Measurements from ENCODE around the gene AP5M1.
"Not testable (repeated sequence)": the region's sequence is repeated elsewhere in the genome, so short reads cannot be mapped to it uniquely, and the experiment has no call there.

AP5M1 gene

GRCh38 chr14:57299511-57299910 is 30.7 kb downstream of the AP5M1 start:
- peaks cover 4 to 8% of the 10 kb centered on the region in 2 donors for H3K27me3 Mint-ChIP-seq
- no peaks in the 10 kb centered on the region for H3K9me3 Mint-ChIP-seq
- H3K4me3 Mint-ChIP-seq: no peak overlapping the region
- DNase-seq (no peak), ATAC-seq (replicated peaks) (no peak)
- no peaks in the 10 kb centered on the region for H3K36me3 Mint-ChIP-seq (ENCODE audit: insufficient read depth)
- H3K4me1 Mint-ChIP-seq (ENCODE audit: low read depth in 2 of 2): no peaks in the 10 kb centered on the region
- no peak overlapping the region for H3K27ac Mint-ChIP-seq

- Mint-ChIP-seq H3K4me1 (ENCODE audit: low read depth in 2 of 2) (no peaks in the 10 kb centered on the region), H3K4me3 (no peak overlapping the region), H3K36me3 (ENCODE audit: insufficient read depth) (no peaks in the 10 kb centered on the region), H3K27ac (no peak overlapping the region), H3K9me3 (no peaks in the 10 kb centered on the region), H3K27me3 (peaks cover 35 to 39% of the 10 kb centered on the region in 2 donors)
- ATAC-seq (replicated peaks) (no peak), DNase-seq (no peak)
Observed at GRCh38 chr14:57302883-57303282, 34.1 kb downstream of the AP5M1 start.

DNA sequence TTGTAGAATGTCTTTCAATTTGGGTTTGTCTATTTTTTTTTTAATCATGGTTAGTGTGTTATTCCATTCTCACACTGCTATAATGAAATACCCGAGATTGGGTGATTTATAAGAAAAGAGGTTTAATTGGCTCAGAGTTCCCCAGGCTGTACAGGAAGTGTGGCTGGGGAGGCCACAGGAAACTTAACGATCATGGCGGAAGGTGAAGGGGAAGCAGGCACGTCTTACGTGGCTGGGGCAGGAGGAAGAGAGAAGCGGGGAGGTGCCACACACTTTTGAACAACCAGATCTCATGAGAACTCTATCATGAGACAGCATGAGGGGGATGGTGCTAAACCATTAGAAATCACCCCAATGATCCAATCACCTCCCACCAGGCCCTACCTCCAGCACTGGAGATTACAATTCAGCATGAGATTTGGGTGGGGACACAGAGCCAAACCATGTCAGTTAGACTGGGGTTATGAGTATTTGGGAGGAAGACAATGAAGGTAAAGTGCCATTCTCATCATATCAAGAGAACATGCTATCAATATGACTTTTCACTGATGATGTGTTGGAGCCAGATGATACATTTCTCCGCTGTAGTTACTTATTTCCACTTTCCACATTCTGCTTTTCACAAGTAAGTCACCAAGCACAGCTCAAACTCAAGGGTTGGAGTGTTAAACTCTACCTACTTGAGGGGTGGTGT is 45.8 kb downstream of the AP5M1 start:
- H3K4me1 Mint-ChIP-seq (ENCODE audit: low read depth in 2 of 2): peaks cover 4 to 6% of the 10 kb centered on the region in 2 donors
- ATAC-seq (replicated peaks) (no peak), DNase-seq (no peak)
- no peaks in the 10 kb centered on the region for H3K36me3 Mint-ChIP-seq (ENCODE audit: insufficient read depth)
- peaks cover 0 to 10% of the 10 kb centered on the region in 2 donors for H3K27me3 Mint-ChIP-seq
- H3K4me3 Mint-ChIP-seq: no peak overlapping the region
- H3K9me3 Mint-ChIP-seq: no peaks in the 10 kb centered on the region
- H3K27ac Mint-ChIP-seq: peak overlapping the region in 1 of 2 donors; percentile 67

- Mint-ChIP-seq H3K36me3 (ENCODE audit: insufficient read depth) (no peaks in the 10 kb centered on the region), H3K4me3 (no peak overlapping the region)
- peak; percentile 68 for ATAC-seq (replicated peaks)
Observed at GRCh38 chr14:57317248-57317833, 48.6 kb downstream of the AP5M1 start.

GRCh38 chr14:57319636-57320192 is 50.9 kb downstream of the AP5M1 start:
- Mint-ChIP-seq H3K9me3 (no peaks in the 10 kb centered on the region), H3K27ac (no peak overlapping the region), H3K36me3 (ENCODE audit: insufficient read depth) (no peaks in the 10 kb centered on the region), H3K27me3 (peaks cover 9 to 10% of the 10 kb centered on the region in 2 donors), H3K4me3 (no peak overlapping the region), H3K4me1 (ENCODE audit: low read depth in 2 of 2) (no peaks in the 10 kb centered on the region)
- ATAC-seq (replicated peaks) (no peak), DNase-seq (no peak)

More at GRCh38 chr14:57317248-57317833, 48.6 kb downstream of the AP5M1 start:
- Mint-ChIP-seq H3K27me3 (peaks cover 0 to 10% of the 10 kb centered on the region in 2 donors), H3K4me1 (ENCODE audit: low read depth in 2 of 2) (peaks cover 4 to 6% of the 10 kb centered on the region in 2 donors), H3K9me3 (no peaks in the 10 kb centered on the region), H3K27ac (no peak overlapping the region)
- peak; percentile 67 to 74 (median 73) for DNase-seq

DNA sequence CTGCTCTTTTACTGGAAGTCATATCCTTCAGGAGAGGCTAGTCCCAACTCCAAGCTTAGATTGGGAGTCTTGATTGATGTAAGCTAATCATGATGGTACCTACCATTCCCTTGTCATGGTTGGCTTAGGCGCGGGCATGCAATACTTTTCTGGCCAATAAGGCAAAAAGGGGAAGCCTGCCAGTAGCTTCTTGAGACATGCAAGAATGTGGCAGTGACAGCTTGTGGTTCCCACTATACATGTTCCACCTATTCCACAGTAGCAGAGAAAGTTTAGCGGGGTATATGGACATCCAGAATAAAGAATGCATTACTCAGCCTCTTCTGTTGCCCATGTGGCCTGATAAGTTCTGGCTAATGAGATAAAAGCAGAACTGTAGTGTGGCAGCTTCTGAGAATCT is 55.0 kb downstream of the AP5M1 start:
- H3K36me3 Mint-ChIP-seq (ENCODE audit: insufficient read depth): no peaks in the 10 kb centered on the region

DNA sequence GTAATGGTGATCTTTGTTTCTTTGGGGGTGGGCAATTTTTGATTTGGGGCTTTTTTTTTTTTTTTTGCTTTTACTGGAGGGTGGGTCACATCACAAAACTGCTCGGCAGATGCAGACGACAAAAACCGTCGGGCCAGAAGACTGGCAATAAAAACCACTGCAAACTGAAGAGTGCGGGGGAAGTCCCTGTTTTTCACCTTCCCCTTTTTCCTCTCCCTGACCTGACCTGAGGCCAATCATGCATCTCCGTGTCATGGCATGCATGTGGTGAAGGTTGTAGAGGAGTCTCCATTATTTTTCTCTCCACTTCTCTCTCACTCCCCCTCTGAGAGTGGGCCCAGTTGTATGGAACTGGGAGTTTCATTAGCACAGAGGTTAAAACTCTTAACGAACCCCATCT is 57.5 kb downstream of the AP5M1 start:
- H3K27ac Mint-ChIP-seq: no peak overlapping the region
- H3K4me3 Mint-ChIP-seq: no peak overlapping the region
- ATAC-seq (replicated peaks) (no peak), DNase-seq (no peak)
- no peaks in the 10 kb centered on the region for H3K4me1 Mint-ChIP-seq (ENCODE audit: low read depth in 2 of 2)
- H3K27me3 Mint-ChIP-seq: peaks cover 0 to 19% of the 10 kb centered on the region in 2 donors
- H3K36me3 Mint-ChIP-seq (ENCODE audit: insufficient read depth): no peaks in the 10 kb centered on the region
- no peaks in the 10 kb centered on the region for H3K9me3 Mint-ChIP-seq

More for the DNA sequence above, 55.0 kb downstream of the AP5M1 start:
- H3K27ac Mint-ChIP-seq: no peak overlapping the region
- ATAC-seq (replicated peaks) (no peak), DNase-seq (no peak)
- H3K27me3 Mint-ChIP-seq: peaks cover under 1 to 19% of the 10 kb centered on the region in 2 donors
- H3K4me1 Mint-ChIP-seq (ENCODE audit: low read depth in 2 of 2): no peaks in the 10 kb centered on the region
- H3K9me3 Mint-ChIP-seq: no peaks in the 10 kb centered on the region
- no peak overlapping the region for H3K4me3 Mint-ChIP-seq

DNA sequence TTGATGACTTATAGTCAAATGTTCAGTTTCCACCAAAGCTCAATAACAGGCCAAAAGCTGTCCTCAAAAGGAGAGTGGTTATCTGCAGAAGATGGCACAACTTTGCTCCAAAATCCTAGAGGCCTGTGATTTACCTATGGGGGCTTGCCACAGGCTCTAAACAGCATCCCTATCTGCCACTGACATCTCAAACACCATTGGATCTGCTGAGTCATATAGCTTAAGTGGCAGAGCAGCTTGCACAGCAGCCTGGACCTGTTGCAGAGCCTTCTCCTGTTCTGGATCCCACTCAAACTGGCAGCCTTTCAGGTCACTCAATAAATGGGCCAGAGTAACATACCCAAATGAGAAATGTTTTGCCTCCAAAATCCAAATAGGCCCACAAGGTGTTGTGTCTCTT is 61.1 kb downstream of the AP5M1 start:
- Mint-ChIP-seq H3K36me3 (ENCODE audit: insufficient read depth) (no peaks in the 10 kb centered on the region), H3K9me3 (peaks cover 0 to 3% of the 10 kb centered on the region in 2 donors), H3K4me1 (ENCODE audit: low read depth in 2 of 2) (no peaks in the 10 kb centered on the region), H3K4me3 (no peak overlapping the region), H3K27ac (no peak overlapping the region), H3K27me3 (peaks cover 0 to 10% of the 10 kb centered on the region in 2 donors)
- ATAC-seq (replicated peaks): no peak
- DNase-seq: no peak

- H3K4me3 Mint-ChIP-seq; H3K27me3 Mint-ChIP-seq; H3K4me1 Mint-ChIP-seq (ENCODE audit: low read depth in 2 of 2); ATAC-seq (replicated peaks); H3K27ac Mint-ChIP-seq; H3K9me3 Mint-ChIP-seq; H3K36me3 Mint-ChIP-seq (ENCODE audit: insufficient read depth); DNase-seq: not testable (repeated sequence)
Observed at GRCh38 chr14:57332475-57332874, 63.7 kb downstream of the AP5M1 start.

DNA sequence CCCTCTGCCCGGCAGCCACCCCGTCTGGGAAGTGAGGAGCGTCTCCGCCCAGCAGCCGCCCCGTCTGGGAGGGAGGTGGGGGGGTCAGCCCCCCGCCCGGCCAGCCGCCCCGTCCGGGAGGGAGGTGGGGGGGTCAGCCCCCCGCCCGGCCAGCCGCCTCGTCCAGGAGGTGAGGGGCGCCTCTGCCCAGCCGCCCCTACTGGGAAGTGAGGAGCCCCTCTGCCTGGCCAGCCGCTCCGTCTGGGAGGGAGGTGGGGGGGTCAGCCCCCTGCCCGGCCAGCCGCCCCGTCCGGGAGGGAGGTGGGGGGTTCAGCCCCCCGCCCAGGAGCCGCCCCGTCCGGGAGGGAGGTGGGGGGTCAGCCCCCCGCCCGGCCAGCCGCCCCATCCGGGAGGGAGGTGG is 65.0 kb downstream of the AP5M1 start:
- not testable (repeated sequence) for H3K9me3 Mint-ChIP-seq; H3K4me3 Mint-ChIP-seq; ATAC-seq (replicated peaks); DNase-seq; H3K27ac Mint-ChIP-seq; H3K4me1 Mint-ChIP-seq (ENCODE audit: low read depth in 2 of 2); H3K27me3 Mint-ChIP-seq; H3K36me3 Mint-ChIP-seq (ENCODE audit: insufficient read depth)

GRCh38 chr14:57343545-57344297 is 75.0 kb downstream of the AP5M1 start:
- not testable (repeated sequence) for H3K36me3 Mint-ChIP-seq (ENCODE audit: insufficient read depth); DNase-seq; ATAC-seq (replicated peaks); H3K9me3 Mint-ChIP-seq; H3K4me1 Mint-ChIP-seq (ENCODE audit: low read depth in 2 of 2); H3K27ac Mint-ChIP-seq
- H3K4me3 Mint-ChIP-seq: peak overlapping the region; percentile 33 to 60
- peaks cover 10 to 14% of the 10 kb centered on the region in 2 donors for H3K27me3 Mint-ChIP-seq

DNA sequence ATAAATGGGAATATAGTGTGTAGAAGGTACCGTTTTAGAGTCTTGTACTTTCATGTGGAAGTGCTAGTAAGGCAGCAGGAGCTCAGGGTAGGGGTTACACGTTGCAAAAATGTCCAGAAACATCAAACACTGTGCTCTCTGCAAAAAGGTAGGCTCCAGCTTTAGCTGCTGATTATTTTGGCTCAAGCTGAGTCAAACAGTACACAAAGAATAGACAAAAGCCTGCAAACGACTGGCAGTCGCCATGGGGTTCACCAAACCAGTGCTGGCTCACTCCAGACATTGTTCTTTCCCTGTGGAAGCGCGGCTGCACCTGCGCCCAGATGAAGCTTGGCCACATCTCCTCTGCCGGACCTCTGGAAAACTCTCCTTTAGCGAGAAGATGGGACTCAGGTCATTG is 76.3 kb downstream of the AP5M1 start:
- peaks cover 19 to 23% of the 10 kb centered on the region in 2 donors for H3K27me3 Mint-ChIP-seq
- no peak overlapping the region for H3K4me3 Mint-ChIP-seq
- H3K4me1 Mint-ChIP-seq (ENCODE audit: low read depth in 2 of 2): no peaks in the 10 kb centered on the region
- ATAC-seq (replicated peaks) (no peak), DNase-seq (no peak)
- H3K36me3 Mint-ChIP-seq (ENCODE audit: insufficient read depth): no peaks in the 10 kb centered on the region
- no peak overlapping the region for H3K27ac Mint-ChIP-seq
- peaks cover 0 to 2% of the 10 kb centered on the region in 2 donors for H3K9me3 Mint-ChIP-seq

- peaks cover 19 to 23% of the 10 kb centered on the region in 2 donors for H3K27me3 Mint-ChIP-seq
- H3K36me3 Mint-ChIP-seq (ENCODE audit: insufficient read depth): no peaks in the 10 kb centered on the region
- no peak for DNase-seq
- no peak overlapping the region for H3K27ac Mint-ChIP-seq
- peaks cover 0 to 2% of the 10 kb centered on the region in 2 donors for H3K9me3 Mint-ChIP-seq
- H3K4me1 Mint-ChIP-seq (ENCODE audit: low read depth in 2 of 2): no peaks in the 10 kb centered on the region
- no peak overlapping the region for H3K4me3 Mint-ChIP-seq
- no peak for ATAC-seq (replicated peaks)
Observed at GRCh38 chr14:57346741-57347140, 78.0 kb downstream of the AP5M1 start.
